ENCODE results near the gene ALDH18A1. TPM values are rescaled to one million over a fixed set of nuclear protein-coding genes. Genes with fewer than 3 reads are reported as not detected.
A peak's percentile ranks its signal among the peaks of the same experiment; 100 is the strongest.

The ALDH18A1 gene
- total and polyA plus RNA-seq, 2 of the 8 experiments (the other 6 are each of a cell fraction or from before 2014, with no cell fraction given) = 59.6 to 128 TPM

GRCh38 chr10:95562341-95562965 lies 94.1 kb downstream of the ALDH18A1 start:
- Histone ChIP-seq H3K4me3 (ENCODE audit: extremely low read depth in 1 of 4, insufficient read depth in 2 of 4, low read depth in 3 of 4, low read length in 4 of 4) (no peak overlapping the region), H3K23me2 (ENCODE audit: low read depth, low read length) (peaks cover 14% of the 10 kb centered on the region), H4K91ac (replicated peaks; ENCODE audit: insufficient read length, low read length) (no peak overlapping the region), H2AFZ (ENCODE audit: low read length) (no peak overlapping the region), H3K79me2 (ENCODE audit: control insufficient read depth in 1 of 2, insufficient read depth in 2 of 2, low read length in 2 of 2) (peaks cover 0 to 22% of the 10 kb centered on the region in 2 experiments; a peak in 2 of 4 replicates), H3K14ac (ENCODE audit: insufficient read length) (no peak overlapping the region), H3K4ac (replicated peaks; ENCODE audit: insufficient read length, low read depth, low read length) (no peak overlapping the region), H3K4me2 (ENCODE audit: insufficient read depth in 1 of 2, low read depth in 2 of 2, low read length in 2 of 2) (no peak overlapping the region), H4K20me1 (replicated peaks in 1 of 2; ENCODE audit: control insufficient read depth in 1 of 2, insufficient read depth in 2 of 2, low read length in 2 of 2) (peaks cover 7 to 9% of the 10 kb centered on the region in 2 experiments), H2BK20ac (ENCODE audit: low read length) (no peak overlapping the region), H3K18ac (ENCODE audit: extremely low read depth, low read length) (no peak overlapping the region), H3K79me1 (ENCODE audit: low read depth, low read length) (peaks cover 4% of the 10 kb centered on the region; the same call in 1 of the 2 replicates), H2BK5ac (ENCODE audit: low read depth, low read length) (no peak overlapping the region), H3K9ac (replicated peaks in 1 of 4; ENCODE audit: extremely low read depth in 1 of 4, low read depth in 3 of 4, low read length in 3 of 4) (no peak overlapping the region), H2BK12ac (ENCODE audit: low read depth, low read length) (peak overlapping the region; percentile 6; the same call in 1 of the 2 replicates), H3K9me3 (ENCODE audit: insufficient read depth in 2 of 2, low read depth in 1 of 2, low read length in 1 of 2) (no peaks in the 10 kb centered on the region), H2BK15ac (ENCODE audit: low read length) (0 out of 2 replicates have a peak overlapping the region, but pooled peaks have one; percentile 54), H3K23ac (ENCODE audit: insufficient read length) (no peak overlapping the region), H3K27ac (ENCODE audit: low read depth, low read length) (no peak overlapping the region), H3K27me3 (replicated peaks in 1 of 4; ENCODE audit: control insufficient read depth in 3 of 4, extremely low read depth in 1 of 4, insufficient read depth in 3 of 4, low read length in 3 of 4) (no peaks in the 10 kb centered on the region; a peak in 3 of 7 replicates), H4K5ac (ENCODE audit: insufficient read length, low read depth, low read length) (no peak overlapping the region), H4K8ac (ENCODE audit: extremely low read depth, insufficient read depth, low read length) (no peak overlapping the region), H3K56ac (replicated peaks; ENCODE audit: insufficient read length, low read depth, low read length) (no peak overlapping the region), H2AK5ac (ENCODE audit: low read depth, low read length) (no peak overlapping the region), H3K4me1 (replicated peaks in 1 of 4; ENCODE audit: control insufficient read depth in 3 of 4, insufficient read depth in 4 of 4, low read length in 3 of 4) (peaks cover 4 to 25% (median 14%) of the 10 kb centered on the region in 4 experiments; a peak in 6 of 7 replicates), H3K36me3 (ENCODE audit: control insufficient read depth in 2 of 4, insufficient read depth in 4 of 4, low read length in 3 of 4) (no peaks in the 10 kb centered on the region), H2BK120ac (replicated peaks; ENCODE audit: low read depth, low read length) (no peak overlapping the region)
- WGBS, 2 experiments (ENCODE audit: extremely low coverage in 1 of 2, insufficient coverage in 1 of 2, insufficient read length in 1 of 2, insufficient replicate concordance in 2 of 2, low coverage in 1 of 2, low lambda C conversion rate in 2 of 2, missing lambda C conversion rate in 1 of 2) = 90% methylated on average over 7 of the region's 7 CpGs; no CpG with 5 or more reads in 1 of the 2 experiments
- FAIRE-seq = no peak
- no peak for DNase-seq (ENCODE audit: low read depth in 1 of 2, low spot score in 2 of 2)
- ChIA-PET CTCF (ENCODE audit: partially characterized antibody) (interaction anchor here (0.7 to 1.9 kb wide), 6 partner anchors 10 to 223 kb away, joined by 3 to 11 read pairs (median 3); no protein-coding TSS in a partner anchor), POLR2A (ENCODE audit: partially characterized antibody) (interaction anchor here (1.5 kb wide), 1 partner anchor 27 kb away, joined by 4 read pairs; no protein-coding TSS in a partner anchor)
- TF ChIP-seq CBX8 (IDR thresholded peaks at IDR 0.05; ENCODE audit: borderline replicate concordance, low read depth, low read length) (no peak), CTCF (IDR thresholded peaks at IDR 0.05; ENCODE audit: control extremely low read depth in 1 of 3, insufficient read depth in 1 of 3, low read depth in 1 of 3, low read length in 3 of 3) (no peak), EZH2 (IDR thresholded peaks at IDR 0.05; ENCODE audit: low read depth, low read length, severe bottlenecking) (no peak), KDM4A (IDR thresholded peaks at IDR 0.05; ENCODE audit: low read depth, low read length, severe bottlenecking) (no peak), CREB1 (IDR thresholded peaks at IDR 0.05) (no peak), RNF2 (IDR thresholded peaks at IDR 0.05; ENCODE audit: borderline replicate concordance, low read depth, low read length, missing control alignments, poor library complexity, severe bottlenecking) (no peak), ZNF274 (IDR thresholded peaks at IDR 0.05; ENCODE audit: borderline replicate concordance, extremely low read depth, low read length) (no peak), HDAC6 (IDR thresholded peaks at IDR 0.05; ENCODE audit: low read depth, low read length) (no peak), RFX5 (IDR thresholded peaks at IDR 0.05; ENCODE audit: borderline replicate concordance, low read depth, low read length) (no peak)

Data from H1 (cell line).